Activated T-cell treated with anti-CD3 and anti-CD28 coated beads, Interleukin-2, amount 50 U/mL, for 1 hour (primary cell): ENCODE measurements around the gene CHMP1A.

ENCODE experiments used
- DNase-seq: peaks from one replicate; pipeline ENCODE4 v3.0.0-alpha.2; 2020

Gene CHMP1A

GRCh38 chr16:89602952-89603590 is 54.4 kb downstream of the CHMP1A start:
- DNase-seq: no peak

GRCh38 chr16:89602273-89602951 is 55.1 kb downstream of the CHMP1A start:
- peak; percentile 62 for DNase-seq

GRCh38 chr16:89601906-89602272 is 55.6 kb downstream of the CHMP1A start:
- no peak for DNase-seq

- no peak for DNase-seq
Observed at GRCh38 chr16:89600956-89601355, 56.6 kb downstream of the CHMP1A start.

GRCh38 chr16:89600427-89600826 is 57.1 kb downstream of the CHMP1A start:
- no peak for DNase-seq

- no peak for DNase-seq
Observed at GRCh38 chr16:89599902-89600301, 57.6 kb downstream of the CHMP1A start.

- peak; percentile 43 for DNase-seq
Observed at GRCh38 chr16:89599451-89599858, 58.1 kb downstream of the CHMP1A start.

- no peak for DNase-seq
Observed at GRCh38 chr16:89598199-89598598, 59.3 kb downstream of the CHMP1A start.

- DNase-seq: no peak
Observed at GRCh38 chr16:89596957-89597649, 60.4 kb downstream of the CHMP1A start.

- no peak for DNase-seq
Observed at GRCh38 chr16:89596061-89596689, 61.3 kb downstream of the CHMP1A start.

- no peak for DNase-seq
Observed at GRCh38 chr16:89595330-89596060, 62.0 kb downstream of the CHMP1A start.
